NCI-H1417 treated with DMSO at 0.1 percent for 48 hours (cell line): ENCODE measurements around the gene GLB1L.

Experiments used
- DNase-seq: peaks from one replicate; lab custom pipeline; 2025; lab: John Stamatoyannopoulos, UW

GLB1L gene

DNA sequence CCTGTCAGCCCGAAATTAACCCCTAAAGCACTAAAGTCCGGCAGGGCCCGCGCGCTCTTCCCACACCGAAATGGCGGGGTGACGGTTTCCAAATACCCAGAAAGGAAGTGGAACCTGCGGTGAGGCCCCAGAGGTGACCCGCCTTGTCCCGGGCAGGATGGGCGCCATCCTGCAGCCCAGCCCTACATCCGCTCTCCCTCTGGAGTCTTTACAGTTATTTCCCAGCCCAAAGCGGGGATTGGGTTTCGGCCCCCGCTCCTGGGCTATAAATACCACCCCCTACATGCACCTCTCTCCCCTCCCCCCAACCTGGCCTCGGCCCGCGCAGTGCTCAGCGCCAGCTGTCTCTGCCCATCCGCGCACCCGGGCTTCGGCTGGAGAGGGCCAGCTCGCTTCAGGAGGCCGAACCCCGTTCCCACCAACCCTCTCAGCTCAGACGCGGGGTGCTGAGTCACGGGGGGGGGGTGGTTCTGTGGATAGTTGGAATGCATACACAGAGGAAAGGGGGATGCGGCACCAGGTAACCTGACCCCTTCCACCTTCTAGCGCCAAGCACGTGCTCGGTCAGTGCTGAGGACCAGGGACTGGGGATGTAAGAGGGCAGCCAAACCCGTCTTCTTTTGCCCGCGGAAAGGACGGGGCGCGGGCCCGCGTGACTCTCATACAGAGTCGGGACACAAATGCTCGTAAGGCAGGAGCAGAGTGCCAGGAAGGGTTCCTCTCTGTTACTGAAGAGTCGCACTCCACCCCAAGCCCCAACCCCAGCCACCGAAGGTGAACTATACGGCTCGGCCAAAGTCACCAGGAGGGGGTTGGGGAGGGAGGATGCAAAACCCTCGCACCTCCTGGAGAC is 7.9 kb upstream of the GLB1L start, which contains the start of gene TUBA4B:
Gene TUBA4B, plus strand, starts transcription at position 344 of the 853 bp plus-strand sequence. Its CDS starts 165 bp downstream, at position 509.
- DNase-seq = no peak

DNA sequence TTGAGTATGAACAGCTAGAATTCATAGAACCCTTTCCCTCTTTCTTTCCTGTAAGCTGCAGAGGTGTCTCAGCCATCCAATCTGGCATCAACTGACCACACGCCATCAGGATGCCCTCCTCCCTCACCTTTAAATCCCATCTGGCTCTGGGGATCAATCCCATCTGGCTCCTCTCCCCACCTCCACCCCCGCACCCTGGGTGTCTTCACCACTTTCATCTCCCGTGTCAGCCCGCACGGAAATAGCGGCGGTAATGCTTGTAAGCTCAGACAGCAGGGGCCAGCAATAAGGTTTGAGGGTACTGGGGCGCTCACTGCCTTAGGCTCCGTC is 7.3 kb upstream of the GLB1L start:
- DNase-seq = no peak

DNA sequence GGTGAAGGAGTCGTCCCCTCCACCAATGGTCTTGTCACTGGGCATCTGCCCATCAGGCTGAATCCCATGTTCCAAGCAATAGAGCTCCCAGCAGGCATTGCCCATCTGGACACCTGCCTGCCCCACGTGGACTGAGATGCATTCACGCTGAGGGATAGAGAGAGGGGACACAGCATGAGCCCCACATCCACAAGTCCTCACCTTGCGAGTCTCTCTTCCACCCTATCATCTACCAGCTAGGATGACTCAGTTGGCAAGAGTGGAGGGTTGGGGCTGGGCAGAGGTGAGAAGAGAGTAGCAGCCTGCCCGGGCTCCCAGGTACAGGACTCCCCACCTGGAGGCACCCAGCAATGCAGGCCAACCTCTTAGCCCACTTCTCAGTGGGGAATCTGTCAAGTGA is 6.8 kb upstream of the GLB1L start:
- DNase-seq = no peak

DNA sequence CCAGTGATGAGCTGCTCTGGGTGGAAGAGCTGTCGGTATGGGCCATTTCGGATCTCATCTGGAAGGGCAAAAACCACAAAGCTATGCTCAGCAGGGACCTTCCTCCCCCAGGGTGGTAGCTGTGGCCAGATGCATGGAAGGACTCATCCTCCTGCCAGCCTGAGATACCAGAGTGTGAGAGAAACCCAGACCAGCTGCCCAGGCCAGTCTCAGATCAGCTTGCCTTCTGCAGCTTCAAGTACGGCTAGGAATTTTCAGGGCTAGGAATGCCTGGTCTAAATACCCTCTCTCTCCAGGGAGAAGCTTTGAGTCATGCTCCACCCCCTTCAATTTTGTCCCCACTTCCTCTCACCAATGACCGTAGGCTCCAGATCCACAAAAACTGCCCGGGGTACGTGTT is 6.4 kb upstream of the GLB1L start:
- DNase-seq = no peak

DNA sequence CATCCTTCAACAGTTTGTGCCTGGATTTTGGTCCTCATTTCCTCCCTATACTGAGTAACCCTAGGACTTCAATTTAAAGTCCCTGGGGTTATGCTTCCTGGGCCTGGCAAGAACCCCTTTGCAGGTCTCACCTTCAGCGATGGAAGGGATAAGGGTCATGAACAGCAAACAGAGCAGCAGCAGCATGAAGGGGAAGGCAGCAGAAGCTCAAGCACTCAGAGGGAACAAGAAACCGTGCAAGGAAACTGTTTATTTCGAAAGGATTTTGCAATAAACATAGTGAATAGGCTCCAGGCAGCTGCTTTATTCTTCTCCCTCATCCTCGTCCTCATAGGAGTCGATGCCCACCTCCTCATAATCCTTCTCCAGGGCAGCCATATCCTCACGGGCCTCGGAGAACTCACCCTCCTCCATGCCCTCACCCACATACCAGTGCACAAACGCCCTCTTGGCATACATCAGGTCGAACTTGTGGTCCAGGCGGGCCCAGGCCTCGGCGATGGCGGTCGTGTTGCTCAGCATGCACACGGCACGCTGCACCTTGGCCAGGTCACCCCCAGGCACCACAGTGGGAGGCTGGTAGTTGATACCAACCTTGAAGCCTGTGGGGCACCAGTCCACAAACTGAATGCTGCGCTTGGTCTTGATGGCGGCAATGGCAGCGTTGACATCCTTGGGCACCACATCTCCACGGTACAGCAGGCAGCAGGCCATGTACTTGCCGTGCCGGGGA is 5.0 kb upstream of the GLB1L start:
- DNase-seq = no peak

DNA sequence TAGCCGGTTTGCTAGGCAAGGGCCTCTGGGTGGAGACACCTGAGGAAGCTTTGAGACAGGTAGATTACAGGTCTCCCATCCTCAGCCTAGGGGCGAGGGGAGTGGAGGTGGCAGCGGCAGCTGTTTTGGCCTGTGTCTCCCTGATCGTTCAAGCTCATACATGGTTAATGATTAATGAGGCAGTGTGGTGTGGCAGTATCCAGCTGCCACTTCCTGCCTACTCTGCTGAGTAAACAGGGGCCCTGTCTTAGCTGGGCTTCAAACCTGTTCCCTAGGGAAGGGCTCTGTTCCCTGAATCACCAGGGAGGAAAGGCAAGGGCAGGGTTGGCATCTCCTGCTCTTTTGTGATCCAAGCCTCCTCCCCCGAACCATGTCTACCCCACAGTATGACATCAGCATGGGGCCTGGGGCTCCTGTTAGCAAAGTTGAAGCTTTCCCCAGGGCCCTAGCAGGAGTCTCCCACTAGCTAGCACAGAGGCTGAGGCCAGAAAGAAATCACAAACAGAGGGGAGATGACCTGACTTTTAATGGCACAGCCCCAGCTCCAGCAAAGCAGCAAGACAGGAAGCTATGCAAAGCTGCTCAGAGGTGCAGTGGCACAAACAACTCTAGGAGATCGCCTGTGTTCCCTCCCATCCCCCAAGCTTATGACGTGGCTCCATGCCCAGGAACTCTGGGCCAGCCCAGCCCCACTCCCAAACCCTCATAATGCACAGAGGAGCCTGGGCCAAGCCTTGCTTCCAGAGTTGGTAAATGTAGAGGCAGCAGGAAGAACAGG is 4.1 kb upstream of the GLB1L start:
- peak; percentile 40 for DNase-seq

DNA sequence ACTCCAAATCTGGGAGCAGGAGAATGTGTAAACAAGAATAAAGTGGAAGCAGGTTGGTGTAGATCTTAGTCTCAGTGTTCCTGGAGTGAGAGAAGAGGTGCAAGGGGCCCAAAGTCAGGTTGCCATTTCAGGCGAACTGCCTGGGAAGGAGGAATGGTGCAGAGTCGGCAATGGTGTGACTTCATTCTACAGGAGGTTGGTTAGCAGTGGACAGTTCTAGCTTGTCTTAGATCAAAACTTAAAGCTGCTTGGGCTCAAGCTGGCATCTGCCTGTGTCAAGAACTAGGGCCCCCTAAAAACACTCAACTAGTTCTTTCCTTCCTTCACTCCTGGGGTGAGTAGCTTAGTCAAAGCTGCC is 3.6 kb upstream of the GLB1L start:
- no peak for DNase-seq

DNA sequence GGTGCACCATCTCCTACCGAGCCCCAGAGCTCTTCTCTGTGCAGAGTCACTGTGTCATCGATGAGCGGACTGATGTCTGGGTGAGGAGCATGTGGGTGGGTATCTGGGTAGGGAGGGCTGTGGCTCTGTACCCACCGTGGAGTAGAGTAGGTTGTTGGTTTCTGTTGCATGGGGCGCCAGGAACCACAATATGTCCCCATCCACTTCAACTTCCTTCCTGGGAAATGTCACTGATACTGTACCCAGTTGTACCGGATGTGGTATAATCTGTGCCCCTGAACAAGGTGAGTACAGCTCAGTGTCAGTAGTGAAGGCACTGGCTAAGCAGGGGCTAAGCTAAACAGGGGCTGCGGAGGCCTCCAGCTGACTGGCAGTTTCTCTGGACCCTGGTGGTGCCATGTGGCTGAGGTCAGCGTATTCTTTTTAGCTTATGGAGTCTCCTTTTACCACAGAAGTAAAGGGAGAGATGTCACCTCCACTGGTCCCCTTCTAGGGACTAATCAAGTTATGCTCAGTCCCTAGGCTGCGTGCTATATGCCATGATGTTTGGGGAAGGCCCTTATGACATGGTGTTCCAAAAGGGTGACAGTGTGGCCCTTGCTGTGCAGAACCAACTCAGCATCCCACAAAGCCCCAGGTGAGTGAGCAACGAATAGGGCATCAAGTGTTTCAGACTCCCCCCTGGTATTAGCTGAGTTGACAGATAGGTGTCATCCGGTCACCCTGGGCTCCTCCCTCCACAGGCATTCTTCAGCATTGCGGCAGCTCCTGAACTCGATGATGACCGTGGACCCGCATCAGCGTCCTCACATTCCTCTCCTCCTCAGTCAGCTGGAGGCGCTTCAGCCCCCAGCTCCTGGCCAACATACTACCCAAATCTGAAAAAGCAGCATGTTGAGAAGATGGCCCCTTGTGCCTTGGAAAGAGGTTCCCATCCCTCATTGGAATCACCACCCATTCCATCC is 2.7 kb upstream of the GLB1L start:
- DNase-seq = no peak

DNA sequence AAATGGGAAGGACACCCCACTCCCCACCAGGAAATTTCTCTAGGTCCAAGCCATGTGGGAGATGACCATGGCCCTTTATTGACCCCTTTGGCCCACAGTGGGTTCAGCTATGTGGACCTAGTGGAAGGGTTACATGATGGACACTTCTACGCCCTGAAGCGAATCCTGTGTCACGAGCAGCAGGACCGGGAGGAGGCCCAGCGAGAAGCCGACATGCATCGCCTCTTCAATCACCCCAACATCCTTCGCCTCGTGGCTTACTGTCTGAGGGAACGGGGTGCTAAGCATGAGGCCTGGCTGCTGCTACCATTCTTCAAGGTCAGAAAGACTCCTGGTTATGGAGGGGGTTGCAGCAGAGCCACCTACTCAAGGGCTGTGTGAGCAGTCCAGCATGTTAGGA is 1.3 kb upstream of the GLB1L start:
- no peak for DNase-seq

DNA sequence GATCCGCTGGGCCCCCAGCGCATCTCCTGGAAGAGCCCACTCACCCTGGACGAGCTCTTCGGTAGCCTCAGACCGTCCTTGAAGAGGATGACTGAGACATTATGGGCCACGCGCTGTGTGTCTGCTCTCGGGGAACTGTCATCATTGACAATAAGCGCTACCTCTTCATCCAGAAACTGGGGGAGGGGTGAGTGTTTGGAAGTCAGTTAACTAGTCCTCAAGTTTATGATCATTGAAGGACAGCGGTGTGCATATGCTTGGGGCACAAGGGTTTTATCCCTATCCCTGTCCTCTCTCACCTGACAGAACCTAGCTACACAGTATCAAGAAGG is 621 bp upstream of the GLB1L start:
- no peak for DNase-seq

DNA sequence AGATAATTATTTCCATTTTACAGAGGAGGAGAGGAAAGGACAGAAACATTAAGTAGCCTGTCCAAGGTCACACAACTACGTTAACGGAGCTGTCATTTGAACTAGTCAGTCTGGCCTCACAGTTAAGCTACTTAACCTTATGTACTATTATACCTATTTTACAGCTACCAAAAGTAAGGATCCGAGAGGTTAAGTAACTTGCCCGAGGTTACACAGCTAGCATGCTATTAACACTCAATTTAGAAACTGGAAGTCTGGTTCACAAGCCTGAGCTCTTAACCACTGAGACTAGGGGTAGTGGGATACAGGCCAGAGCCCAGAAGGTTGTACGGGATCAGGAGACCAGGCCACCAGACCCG is 476 bp downstream of the GLB1L start:
- no peak for DNase-seq

DNA sequence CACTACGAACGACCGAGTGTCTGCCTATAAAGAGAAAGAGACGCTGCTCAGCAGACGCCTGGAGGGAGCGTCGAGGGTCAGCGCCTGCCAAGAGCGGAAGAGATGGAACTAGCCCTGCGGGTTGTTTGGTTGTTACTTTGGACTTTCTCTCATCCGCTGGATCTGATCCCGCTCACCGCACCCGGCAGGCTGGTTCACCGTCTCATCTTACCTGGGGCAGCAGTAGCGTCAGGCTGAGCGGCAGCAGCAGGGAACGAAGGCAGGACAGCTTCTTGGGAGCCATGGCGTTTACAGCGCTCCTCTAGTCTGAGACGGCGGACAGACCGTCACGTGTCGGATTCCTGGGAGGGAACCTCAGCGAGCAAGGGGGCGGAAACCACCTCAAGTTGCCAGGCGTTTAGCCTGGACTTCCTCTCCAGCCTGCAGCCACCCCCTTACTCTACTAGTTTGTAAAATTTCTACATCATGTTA is 1.9 kb downstream of the GLB1L start:
- DNase-seq = no peak

DNA sequence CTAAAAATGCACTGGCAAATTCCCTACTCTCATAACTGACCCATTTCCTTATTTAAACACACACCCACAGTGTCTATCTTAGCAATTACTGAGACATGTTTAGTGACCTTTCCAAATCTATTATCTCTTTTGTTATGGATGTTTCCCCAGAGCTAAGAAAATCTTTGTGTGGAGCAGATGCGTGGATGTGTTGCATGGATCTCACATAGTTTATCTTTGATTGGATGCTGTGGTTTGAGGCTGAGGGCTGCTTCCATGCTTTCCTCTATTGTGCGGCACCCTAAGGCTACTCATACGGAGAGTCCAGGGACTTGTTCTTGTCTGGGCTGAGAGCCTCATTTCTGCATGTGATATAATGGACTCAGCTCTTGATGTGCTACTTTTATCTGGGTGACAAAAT is 10.9 kb downstream of the GLB1L start:
- no peak for DNase-seq

DNA sequence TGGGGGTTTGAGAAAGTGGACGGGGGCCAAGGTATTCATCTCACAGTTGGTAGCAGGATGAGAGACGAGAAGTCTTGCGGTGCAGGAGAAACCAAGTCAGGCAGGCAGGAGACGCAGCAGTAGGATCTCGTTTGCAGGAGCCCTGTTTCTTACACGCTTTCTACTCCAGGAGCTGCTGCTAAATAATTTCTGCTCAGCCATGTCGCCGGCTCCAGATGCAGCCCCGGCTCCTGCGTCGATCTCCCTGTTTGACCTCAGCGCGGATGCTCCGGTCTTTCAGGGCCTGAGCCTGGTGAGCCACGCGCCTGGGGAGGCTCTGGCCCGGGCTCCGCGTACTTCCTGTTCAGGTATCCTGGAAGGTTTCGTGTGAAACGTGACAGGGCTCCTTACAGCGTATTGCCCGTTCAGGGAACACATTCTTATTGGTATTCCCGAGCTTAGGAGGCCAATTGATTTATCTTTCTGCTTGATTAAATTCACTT is 15.1 kb downstream of the GLB1L start:
- no peak for DNase-seq

DNA sequence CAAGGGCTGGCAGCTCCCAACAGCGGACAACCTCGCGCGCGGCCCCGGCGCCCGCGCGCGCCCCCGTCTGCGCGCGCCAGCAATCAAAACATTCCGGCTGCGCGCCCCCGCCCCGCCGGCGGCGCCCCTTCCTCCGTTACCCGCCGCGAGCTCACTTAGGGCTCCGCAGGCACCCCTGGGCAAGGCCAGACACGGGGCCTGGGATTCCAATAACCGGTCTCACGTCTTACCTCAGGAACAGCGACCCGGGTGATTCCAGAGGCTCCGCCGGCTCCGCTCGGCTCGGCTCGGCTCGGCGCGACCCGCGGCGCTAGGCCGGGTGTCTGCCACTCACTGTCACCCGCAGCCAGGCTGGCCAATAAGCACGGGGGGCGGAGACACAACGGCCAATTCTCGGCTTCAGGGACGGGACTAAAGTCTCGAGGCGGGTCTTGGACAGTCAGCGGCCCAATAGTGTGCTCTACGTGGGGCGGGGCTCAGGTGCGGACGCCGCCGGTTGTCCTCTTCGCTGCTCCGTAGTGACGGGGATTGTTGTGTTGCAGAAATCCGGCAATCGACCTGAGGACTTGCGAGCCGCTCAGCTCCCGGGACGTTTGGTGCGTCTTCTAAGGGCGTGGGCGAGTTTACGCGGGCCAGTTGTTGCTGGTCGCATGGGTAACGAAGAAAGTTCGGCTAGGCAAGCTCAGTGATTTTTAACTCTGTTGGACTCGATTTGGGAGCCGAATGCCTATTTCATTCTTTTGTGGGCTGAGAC is 15.8 kb downstream of the GLB1L start, which contains the start of the genes ANKZF1 and ATG9A:
Gene ANKZF1, plus strand, starts transcription at position 502 of the 754 bp plus-strand sequence. CDS start 452 bp downstream, outside the sequence.
Gene ATG9A, minus strand, starts transcription at position 332 of the 754 bp plus-strand sequence. CDS start 1,612 bp downstream, outside the sequence.
- DNase-seq = peak; percentile 94

DNA sequence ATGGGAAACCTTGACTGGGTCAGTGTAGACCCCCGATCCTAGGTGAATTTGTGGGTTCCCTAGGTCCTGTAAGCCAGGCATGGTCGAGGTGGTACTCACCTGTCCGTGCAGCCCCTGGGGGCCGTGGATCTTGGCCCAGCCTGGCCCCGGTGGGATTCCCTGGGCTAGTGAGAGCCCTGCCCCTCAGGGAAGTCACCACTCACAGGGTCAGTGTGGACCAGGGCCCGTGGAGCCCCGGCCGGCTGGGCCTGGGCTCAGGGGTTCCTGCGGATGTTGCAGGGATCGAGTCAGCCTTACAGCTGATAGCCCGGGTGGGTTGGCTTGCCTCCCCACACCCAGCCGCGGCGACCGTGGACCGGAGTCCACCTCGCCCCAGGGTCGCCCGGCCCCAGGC is 16.3 kb downstream of the GLB1L start:
- DNase-seq = no peak

DNA sequence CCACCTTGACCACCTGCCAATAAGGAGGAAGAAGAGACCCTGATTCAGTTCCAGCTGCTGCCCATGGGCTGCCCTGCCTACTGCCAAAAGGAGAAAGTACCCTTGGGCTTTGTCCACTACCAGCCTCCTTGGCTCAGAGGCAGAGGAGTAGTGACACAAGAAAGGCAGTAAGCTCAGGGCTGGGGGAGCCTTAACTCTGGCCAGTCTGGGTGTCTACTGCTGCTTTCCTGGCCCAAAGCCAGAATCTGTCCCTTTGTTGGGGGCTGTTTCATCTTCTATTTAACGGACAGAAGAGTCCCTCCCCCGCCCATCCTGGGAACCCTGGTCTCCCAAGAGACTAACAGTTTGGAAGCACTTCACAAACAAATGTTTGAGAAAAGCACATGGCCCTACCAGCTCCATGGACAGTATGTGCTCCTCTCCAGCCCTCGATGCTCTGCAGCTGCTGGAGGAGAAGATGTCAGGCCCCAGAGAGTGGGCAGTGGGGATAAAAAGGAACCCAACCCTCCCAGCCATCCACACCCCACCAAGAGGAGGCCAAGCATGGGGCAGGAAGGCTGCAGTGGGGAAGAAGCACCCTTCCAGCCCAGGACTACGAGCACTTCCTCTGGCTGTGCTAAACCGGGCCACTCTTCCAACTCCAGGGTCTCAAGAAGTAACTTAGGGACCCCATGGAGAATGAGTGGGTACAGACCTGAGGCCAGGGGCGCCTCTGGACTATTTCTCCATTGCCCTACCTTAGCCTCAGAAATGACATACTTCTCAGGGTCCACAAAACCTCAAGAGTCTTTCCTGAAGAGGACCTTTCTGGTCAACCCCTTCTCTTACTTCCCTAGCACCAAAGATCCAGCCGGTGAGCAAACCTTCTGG is 17.0 kb downstream of the GLB1L start:
- DNase-seq = no peak

DNA sequence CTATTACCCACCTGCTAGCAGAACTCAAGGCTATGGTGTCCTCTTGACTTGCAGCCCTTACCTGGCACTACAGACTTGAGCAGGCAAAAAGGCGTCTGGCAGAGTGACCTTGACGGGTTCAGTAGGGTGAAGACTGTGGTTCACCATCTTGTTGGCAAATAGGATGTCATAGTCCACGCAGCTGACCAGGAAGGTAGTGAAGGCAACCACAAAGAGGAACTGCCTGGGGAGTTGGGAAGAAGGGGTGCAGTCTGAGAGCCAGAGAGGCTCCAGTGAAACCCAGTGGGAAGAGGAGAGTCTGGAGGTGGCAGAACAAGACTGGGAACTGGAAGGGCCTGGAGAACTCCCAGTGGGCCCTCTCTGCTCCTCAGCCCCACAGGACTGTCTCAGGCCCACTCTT is 19.9 kb downstream of the GLB1L start:
- DNase-seq = no peak

DNA sequence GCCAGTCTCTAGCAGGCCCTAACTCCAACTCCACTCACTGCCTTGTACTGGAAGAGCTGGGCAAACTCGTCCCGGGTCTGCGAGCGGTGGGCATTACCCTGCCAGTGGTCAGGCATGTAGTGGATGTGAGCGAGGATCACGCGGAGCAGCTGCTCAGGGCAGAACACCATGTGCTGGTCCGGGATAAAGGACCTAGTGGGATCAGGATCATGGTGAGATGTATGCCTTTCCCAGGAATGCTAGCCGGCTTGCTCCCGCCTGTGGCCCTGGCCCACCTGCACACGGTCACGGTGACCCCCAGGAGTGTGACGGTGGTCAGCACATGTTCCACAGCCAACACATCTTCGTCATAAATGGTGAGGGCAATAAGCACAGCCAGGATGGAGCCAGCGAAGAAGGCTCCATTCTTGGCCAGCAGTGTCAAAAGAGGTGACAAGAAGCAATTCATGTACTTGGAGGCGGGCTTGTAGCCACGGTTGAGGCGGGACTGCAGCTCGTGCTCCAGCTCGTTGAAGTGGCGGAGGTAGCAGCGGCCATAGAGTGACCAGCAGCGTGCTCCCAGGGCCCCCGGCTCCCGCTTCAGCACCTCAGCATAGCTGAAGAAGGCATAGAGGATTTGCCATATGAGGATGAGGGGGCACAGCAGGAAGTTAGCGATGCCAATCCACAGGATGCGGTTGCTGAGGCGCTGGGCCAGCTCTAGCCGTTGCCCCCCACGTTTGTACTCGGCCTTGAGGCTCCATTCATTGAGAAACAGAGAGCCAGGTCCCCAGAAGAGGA is 21.2 kb downstream of the GLB1L start:
- DNase-seq = no peak
